Duodenal mucosa (tissue), 2 donors: ENCODE data around the gene EXD3.

ENCODE experiments used
- H3K27ac ChIP-seq: one replicate; pipeline ENCODE4 v1.7.0; 2013; ENCODE audit warnings: low read depth, low read length
- H3K27me3 ChIP-seq, 2 donors: one replicate each; pipeline ENCODE4 v1.7.0; 2013; ENCODE audit warnings: low read length in 2 of 2, control low read depth in 1 of 2; ENCODE audit not compliant: insufficient read depth in 2 of 2, control insufficient read depth in 1 of 2
- H3K36me3 ChIP-seq, 2 donors: one replicate each; pipeline ENCODE4 v1.7.0; 2013; ENCODE audit warnings: low read length in 2 of 2, control low read depth in 1 of 2; ENCODE audit not compliant: insufficient read depth in 2 of 2, control insufficient read depth in 1 of 2
- H3K4me1 ChIP-seq, 2 donors: one replicate each; pipeline ENCODE4 v1.7.0; 2013; ENCODE audit warnings: low read length in 2 of 2, control low read depth in 1 of 2; ENCODE audit not compliant: insufficient read depth in 2 of 2, control insufficient read depth in 1 of 2
- H3K4me3 ChIP-seq, 2 donors: one replicate each; pipeline ENCODE4 v1.7.0; 2013; ENCODE audit warnings: low read length in 2 of 2, low read depth in 1 of 2
- H3K9ac ChIP-seq, 2 donors: one replicate each; pipeline ENCODE4 v1.7.0; 2013; ENCODE audit warnings: low read length in 2 of 2, low read depth in 1 of 2
- H3K9me3 ChIP-seq, 2 donors: one replicate each; pipeline ENCODE4 v1.7.0; 2013; ENCODE audit warnings: low read length in 2 of 2, control low read depth in 1 of 2; ENCODE audit not compliant: control insufficient read depth in 1 of 2

EXD3 gene

GRCh38 chr9:137296670-137297664 is 126.0 kb downstream of the EXD3 start:
- H3K27ac ChIP-seq = peak overlapping the region; percentile 96
- H3K4me3 ChIP-seq = peak overlapping the region; percentile 72 to 74
- no peaks in the 10 kb centered on the region for H3K9me3 ChIP-seq
- H3K27me3 ChIP-seq = peaks cover 8 to 9% of the 10 kb centered on the region in 2 donors
- H3K9ac ChIP-seq = peak overlapping the region; percentile 80 to 91
- no peaks in the 10 kb centered on the region for H3K36me3 ChIP-seq
- peaks cover 25 to 47% of the 10 kb centered on the region in 2 donors for H3K4me1 ChIP-seq

GRCh38 chr9:137295849-137296669 is 126.9 kb downstream of the EXD3 start:
- peak overlapping the region; percentile 96 for H3K27ac ChIP-seq
- H3K9me3 ChIP-seq = no peaks in the 10 kb centered on the region
- peaks cover 8 to 9% of the 10 kb centered on the region in 2 donors for H3K27me3 ChIP-seq
- H3K4me3 ChIP-seq = peak overlapping the region; percentile 72 to 74
- peak overlapping the region; percentile 80 to 91 for H3K9ac ChIP-seq
- H3K4me1 ChIP-seq = peaks cover 25 to 43% of the 10 kb centered on the region in 2 donors
- H3K36me3 ChIP-seq = no peaks in the 10 kb centered on the region

GRCh38 chr9:137295238-137295811 is 127.6 kb downstream of the EXD3 start:
- Histone ChIP-seq H3K9ac (peak overlapping the region in 1 of 2 donors; percentile 51), H3K4me3 (peak overlapping the region in 1 of 2 donors; percentile 15), H3K4me1 (peaks cover 25 to 43% of the 10 kb centered on the region in 2 donors)

GRCh38 chr9:137294681-137295237 is 128.2 kb downstream of the EXD3 start:
- Histone ChIP-seq H3K9me3 (no peaks in the 10 kb centered on the region), H3K4me1 (peaks cover 25 to 43% of the 10 kb centered on the region in 2 donors), H3K27me3 (peaks cover 8 to 9% of the 10 kb centered on the region in 2 donors), H3K9ac (peak overlapping the region; percentile 6 to 57), H3K36me3 (no peaks in the 10 kb centered on the region), H3K4me3 (peak overlapping the region in 1 of 2 donors; percentile 15), H3K27ac (peak overlapping the region; percentile 90)

More at GRCh38 chr9:137295238-137295811, 127.6 kb downstream of the EXD3 start:
- H3K36me3 ChIP-seq = no peaks in the 10 kb centered on the region
- no peaks in the 10 kb centered on the region for H3K9me3 ChIP-seq
- H3K27ac ChIP-seq = peak overlapping the region; percentile 96
- H3K27me3 ChIP-seq = peaks cover 8 to 9% of the 10 kb centered on the region in 2 donors

- peak overlapping the region; percentile 90 for H3K27ac ChIP-seq
- peaks cover 25 to 41% of the 10 kb centered on the region in 2 donors for H3K4me1 ChIP-seq
- peak overlapping the region in 1 of 2 donors; percentile 2 for H3K4me3 ChIP-seq
- H3K36me3 ChIP-seq = no peaks in the 10 kb centered on the region
- no peaks in the 10 kb centered on the region for H3K9me3 ChIP-seq
- H3K27me3 ChIP-seq = peaks cover 8 to 9% of the 10 kb centered on the region in 2 donors
- peak overlapping the region; percentile 6 to 57 for H3K9ac ChIP-seq
Observed at GRCh38 chr9:137294091-137294680, 128.8 kb downstream of the EXD3 start.

- Histone ChIP-seq H3K9ac (peak overlapping the region; percentile 6 to 66), H3K27ac (peak overlapping the region; percentile 90), H3K4me3 (peak overlapping the region; percentile 2)
Observed at GRCh38 chr9:137293482-137294090, 129.4 kb downstream of the EXD3 start.

GRCh38 chr9:137293094-137293481 is 129.9 kb downstream of the EXD3 start:
- Histone ChIP-seq H3K27me3 (peaks cover 5 to 8% of the 10 kb centered on the region in 2 donors), H3K9ac (peak overlapping the region; percentile 6 to 66), H3K4me3 (peak overlapping the region in 1 of 2 donors; percentile 2), H3K27ac (peak overlapping the region; percentile 71), H3K36me3 (no peaks in the 10 kb centered on the region), H3K9me3 (no peaks in the 10 kb centered on the region), H3K4me1 (peaks cover 25 to 30% of the 10 kb centered on the region in 2 donors)

More at GRCh38 chr9:137293482-137294090, 129.4 kb downstream of the EXD3 start:
- H3K9me3 ChIP-seq = no peaks in the 10 kb centered on the region
- H3K27me3 ChIP-seq = peaks cover 8 to 9% of the 10 kb centered on the region in 2 donors
- no peaks in the 10 kb centered on the region for H3K36me3 ChIP-seq
- H3K4me1 ChIP-seq = peaks cover 25 to 35% of the 10 kb centered on the region in 2 donors

GRCh38 chr9:137286975-137287383 is 136.0 kb downstream of the EXD3 start:
- Histone ChIP-seq H3K27ac (no peak overlapping the region), H3K9me3 (no peaks in the 10 kb centered on the region), H3K4me3 (no peak overlapping the region), H3K27me3 (no peaks in the 10 kb centered on the region), H3K36me3 (no peaks in the 10 kb centered on the region), H3K9ac (no peak overlapping the region), H3K4me1 (no peaks in the 10 kb centered on the region)
